8988T (cell line): ENCODE results near the gene DGKG.

ENCODE experiments used
- DNase-seq: peaks from one replicate; pipeline ENCODE4 v3.0.0; 2011

The DGKG gene

DNA sequence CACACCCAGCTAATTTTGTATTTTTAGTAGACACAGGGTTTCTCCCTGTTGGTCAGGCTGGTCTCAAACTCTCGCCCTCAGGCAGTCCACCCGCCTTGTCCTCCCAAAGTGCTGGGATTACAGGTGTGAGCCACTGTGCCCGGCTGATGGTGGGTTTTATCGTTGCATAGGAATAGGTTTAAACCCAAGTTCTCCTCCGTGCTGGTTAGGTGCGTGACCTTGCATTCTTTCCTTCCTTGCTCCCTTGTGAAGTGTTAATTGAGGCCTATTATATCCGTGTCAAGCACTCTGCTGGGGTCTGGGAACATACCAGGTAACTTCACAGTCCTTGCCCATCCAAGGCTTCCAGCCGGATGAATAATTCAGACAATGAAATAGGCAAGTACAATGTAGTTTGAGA lies 233.9 kb downstream of the DGKG start:
- DNase-seq, result no peak

DNA sequence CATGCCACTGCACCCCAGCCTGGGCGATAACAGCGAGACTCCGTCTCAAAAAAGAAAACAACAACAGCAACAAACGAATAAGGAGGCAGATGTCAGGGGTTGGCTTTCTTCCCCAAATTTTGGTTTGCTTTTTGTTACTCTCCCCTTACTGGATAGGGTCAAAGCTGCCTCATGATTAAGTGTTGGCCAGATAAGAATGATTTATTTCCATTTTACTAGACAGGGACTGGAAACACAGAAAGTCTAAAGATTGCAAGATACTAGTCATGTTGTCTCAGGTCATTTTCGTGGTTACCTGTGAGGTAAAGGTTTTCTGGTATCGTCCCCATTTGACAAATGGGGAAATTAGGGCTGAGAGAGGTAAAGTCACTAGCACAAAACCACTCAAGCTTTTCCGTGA lies 234.6 kb downstream of the DGKG start:
- no peak for DNase-seq

DNA sequence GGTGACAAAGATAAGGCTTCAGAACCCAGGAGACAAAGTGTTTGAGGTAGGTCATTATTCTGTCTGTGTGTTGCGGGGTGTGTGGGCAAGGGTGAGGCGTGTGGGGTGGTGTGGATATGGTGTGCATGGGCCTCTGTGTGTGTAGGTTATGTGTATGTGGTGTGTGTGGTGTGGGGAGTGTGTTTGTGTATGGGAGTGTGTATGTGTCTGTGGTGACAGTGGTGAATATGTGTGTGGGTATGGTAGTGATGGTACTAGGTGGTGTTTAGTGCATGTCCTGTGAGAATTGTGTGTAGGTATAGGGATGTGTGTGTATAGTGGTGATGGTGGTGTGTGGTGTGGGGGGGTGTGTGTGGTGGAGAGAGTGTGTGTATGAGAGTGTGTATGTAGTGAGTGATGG lies 236.9 kb downstream of the DGKG start:
- DNase-seq, result no peak

DNA sequence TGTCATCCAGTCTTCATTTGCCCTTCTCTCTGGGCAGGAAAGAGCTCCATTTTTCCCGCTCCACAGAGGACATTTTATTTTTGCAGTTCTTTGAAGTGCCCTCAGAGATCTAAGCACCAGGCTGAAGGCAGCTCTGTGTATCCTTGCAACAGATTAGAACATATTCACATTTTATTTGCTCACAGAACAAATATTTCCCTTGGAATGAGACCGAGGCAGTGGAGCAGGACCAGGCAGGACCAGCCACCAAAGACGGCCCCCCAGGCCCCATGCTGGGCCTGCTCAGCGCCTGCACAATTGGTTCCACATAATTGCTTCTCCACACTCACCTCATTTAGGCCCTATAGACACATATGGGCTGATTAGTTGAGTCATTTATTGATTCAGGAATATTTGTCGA lies 237.4 kb downstream of the DGKG start:
- no peak for DNase-seq

DNA sequence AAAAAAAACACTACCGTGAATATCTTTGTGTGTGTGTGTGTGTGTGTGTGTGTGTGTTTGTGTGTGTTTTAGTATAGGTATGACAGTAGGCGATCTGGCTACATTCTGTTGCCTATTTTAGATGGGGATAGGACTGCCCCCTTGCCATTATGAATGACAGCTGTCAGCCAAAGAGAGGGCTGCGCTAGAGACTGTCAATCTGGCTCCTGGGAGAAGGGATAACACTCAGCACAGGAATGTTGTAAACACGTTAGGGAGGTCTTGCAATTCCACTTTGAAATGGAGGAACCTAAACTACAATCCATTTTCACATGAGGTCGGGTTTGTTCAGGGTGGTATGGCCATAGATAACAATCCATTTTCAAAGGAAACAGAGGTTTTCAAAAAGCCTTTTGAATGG lies 239.0 kb downstream of the DGKG start:
- DNase-seq, result no peak

DNA sequence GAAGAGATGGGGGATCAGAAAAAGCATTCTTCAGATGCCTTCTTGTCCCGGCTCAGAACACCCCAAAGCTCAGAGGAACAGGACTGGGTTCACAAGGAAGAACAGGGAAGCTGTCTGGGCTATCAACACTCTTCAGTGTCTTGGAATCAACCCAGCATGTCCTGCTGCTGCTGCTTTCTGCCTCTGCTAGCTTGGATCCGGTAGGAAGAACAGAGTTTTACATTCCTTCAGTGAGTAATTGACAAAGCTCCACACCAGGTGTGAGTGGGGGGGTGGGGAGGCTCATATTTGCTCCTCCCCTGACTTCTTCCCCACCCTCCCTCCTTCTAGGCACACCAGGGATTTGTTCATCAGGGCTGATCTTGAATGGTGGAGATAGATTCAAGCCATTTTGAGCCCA lies 240.1 kb downstream of the DGKG start:
- no peak for DNase-seq

DNA sequence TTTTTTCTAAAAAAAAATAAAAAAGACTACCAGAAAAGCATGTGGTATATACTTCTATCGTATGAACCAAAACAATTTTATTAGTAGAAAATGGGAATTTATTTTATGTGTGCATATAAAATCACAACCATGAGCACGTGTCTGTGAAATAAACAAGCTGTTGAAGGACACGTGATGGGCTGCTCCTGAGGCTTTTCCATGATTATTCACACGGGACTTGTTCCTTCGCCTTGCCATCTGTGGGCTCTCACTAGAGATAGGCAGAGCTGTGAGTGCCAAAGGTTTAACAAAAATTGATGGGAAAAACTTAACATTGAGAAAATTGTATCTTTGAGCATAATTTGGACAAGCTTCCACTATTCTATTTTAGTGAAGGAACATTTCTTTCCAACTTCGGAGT lies 240.8 kb downstream of the DGKG start:
- DNase-seq, result no peak

DNA sequence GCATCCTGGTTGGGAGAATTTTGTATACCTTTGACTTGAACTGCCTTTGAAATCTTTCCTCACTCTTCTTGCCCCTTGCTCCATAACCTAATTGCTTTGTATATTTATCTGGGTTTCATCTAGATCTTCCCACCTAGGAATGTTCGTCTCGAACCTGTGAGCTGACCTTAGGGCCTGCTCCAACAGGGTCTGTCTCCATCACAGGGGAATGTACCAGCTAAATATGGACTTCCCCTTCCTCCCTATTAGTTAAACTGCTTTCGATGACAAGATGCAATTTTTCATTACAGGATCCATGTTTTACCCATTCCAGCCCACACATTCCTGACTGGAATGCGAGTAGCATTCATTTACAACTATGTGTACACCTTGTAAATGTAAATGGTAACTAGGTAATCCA lies 242.5 kb downstream of the DGKG start:
- no peak for DNase-seq

DNA sequence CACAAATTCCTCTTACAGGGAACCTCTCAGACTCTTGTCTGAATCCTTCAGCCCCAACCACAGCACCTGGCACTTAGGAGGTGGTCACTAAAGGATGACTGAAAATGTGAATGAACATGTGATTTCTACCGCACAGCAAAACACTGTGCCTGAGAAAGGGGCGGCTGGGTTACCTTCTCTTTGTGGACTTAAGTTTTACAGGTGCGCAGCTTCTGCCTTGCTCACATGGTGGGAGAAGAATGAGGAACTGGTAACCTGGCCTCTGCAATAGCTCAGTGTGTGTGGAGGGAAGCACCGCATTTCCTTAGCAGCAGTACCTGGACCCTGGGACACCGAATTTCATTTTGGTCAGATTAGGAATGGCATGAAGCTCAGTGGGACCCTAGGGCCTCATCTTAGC lies 243.3 kb downstream of the DGKG start:
- DNase-seq, result no peak

DNA sequence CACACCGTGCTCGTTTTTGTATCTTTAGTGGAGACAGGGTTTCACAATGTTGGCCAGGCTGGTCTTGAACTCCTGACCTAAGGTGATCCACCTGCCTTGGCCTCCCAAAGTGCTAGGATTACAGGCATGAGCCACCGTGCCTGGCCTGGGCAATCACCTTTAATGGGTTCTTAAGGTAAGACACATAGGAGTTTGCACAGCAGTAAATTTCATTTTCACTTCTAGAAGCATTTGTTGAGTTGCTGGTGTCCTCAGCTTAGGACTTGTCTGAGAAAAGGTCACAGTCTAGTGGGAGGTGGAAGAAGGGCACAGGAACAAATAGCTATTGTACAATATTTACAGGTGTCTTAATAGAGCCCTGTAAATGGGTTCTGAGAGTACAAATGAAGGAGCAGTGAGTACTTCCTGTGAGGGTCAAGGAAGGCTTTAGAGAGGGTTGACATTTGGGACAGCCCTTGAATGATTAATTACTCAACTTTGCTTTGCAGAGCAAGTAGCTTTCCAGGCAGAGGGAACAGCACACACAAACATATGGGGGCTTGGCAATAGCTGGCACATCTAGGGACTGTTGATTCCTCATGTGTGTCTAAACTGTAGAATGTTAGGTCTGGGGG lies 244.4 kb downstream of the DGKG start:
- no peak for DNase-seq

DNA sequence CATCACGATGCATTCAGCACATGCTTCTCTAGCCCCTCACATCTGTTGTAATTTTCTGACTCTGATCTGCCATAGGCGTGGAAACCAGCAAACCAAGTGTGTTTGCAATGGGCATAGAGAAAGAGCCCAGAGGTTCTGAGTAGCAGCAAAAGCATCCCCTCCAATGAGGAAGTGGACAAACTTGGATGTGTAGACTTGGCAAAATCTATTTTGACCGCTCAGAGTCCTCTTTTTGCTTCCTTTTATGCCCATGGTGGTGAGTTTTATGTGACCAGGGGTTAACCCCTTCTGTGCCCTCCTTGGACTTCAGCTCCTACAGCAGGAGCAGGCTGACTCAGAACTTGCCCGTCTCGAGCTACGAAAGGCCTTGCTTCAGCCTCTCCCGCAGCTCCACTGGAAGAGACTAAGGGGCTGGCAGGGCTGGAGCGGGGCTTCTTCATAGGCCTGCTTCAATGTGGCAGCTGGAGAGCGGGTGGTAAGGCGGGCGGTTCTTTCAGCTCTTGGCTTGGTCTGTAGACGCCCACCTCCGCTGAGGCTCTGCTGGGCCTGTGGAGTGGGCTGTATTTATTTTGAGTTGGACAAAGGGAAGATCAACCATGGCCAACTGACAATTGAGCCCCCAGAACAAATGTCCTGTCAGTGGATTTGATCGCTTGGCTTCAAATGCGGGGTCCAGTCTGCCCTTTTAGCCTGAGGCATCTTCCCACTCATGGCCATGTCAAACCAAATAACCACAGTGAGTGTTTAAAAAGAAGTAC lies 246.6 kb downstream of the DGKG start:
- no peak for DNase-seq

DNA sequence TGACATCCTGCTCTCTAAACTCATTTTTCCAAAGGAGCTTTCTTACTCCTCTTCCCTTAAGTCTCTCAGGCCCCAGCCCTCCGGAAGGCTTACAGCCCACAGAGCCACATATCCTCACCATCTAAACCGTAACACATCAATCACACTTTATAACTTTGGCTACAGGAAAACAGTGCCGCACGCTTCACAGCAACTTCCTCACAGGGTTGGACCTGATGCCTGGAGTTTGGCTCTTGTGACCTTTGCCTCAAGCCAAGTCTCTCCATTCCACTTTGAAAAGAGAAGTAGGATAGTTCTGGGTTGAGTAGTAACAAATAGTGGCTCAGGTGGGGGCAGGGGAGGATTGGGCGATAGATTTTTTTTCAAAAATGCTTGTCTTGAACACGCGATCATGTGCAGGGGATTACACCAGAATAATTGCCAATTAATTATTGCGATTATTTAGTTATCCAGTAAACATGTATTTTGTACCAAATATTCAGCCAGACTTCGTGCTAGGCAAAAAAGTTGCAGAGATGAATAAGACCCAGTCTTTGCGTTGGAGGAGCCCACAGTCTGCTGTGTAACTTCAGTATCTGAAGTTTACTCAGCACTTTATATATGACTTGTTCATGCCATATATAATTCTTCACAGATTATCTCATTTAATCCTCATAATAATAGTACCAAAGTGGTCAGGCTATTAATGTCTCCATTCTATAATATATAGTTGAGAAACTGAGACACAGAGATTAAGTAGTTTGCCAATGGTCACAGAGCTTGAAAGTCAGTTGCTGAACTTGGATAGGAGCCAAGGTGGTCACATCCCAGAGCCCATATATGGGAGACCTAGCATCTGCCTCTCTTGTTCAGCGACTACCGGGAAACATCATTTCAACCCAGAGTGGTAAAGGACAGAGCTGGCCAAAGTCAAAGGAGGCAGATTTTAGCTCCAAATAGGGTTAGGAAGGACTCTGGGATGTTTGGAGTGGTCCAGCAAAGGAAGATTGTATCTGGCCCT lies 250.8 kb downstream of the DGKG start:
- no peak for DNase-seq

DNA sequence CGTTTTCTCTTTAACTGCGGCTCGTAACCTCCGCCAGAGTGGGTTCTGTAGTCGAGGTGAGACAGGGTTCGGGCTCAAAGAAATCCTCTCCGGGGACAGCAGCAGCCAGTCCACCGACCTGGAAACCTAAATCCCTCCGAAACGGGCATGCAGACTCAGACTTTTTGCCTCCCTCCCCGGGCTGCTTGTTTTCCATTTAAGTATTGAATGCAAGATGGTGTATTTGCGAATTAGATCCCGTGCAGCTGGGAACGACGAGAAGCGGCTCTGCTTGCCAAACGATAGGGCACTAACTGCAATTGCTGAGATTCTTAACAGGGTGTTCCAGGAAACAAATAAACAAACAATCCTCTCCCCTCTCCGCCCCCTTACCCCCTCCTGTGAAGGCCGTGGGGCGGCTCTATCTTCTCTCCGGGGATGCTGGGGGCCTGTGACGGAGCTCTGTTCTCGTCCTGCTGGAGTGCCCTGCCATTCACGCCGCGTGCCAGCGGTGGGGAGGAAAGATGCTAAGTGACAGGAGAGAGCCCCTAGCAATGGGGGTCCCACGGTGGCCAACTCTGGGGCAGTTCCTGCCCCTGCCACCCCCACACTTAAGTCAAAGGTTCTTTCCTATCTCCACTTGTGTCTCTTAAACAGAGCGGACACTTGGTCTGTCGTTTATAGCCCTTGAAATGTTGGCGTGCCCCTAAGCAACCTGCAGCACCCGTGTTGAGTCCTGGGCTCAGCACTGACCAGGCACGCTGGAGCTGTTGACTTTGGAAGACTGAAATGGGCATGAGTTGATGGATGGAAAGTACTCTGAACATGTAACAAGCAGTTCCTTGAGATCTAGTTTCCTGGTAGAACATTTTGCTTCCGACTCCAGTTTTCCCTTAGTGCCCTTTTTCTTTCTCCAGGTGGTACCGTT lies 251.9 kb downstream of the DGKG start:
- peak; percentile 59 for DNase-seq

DNA sequence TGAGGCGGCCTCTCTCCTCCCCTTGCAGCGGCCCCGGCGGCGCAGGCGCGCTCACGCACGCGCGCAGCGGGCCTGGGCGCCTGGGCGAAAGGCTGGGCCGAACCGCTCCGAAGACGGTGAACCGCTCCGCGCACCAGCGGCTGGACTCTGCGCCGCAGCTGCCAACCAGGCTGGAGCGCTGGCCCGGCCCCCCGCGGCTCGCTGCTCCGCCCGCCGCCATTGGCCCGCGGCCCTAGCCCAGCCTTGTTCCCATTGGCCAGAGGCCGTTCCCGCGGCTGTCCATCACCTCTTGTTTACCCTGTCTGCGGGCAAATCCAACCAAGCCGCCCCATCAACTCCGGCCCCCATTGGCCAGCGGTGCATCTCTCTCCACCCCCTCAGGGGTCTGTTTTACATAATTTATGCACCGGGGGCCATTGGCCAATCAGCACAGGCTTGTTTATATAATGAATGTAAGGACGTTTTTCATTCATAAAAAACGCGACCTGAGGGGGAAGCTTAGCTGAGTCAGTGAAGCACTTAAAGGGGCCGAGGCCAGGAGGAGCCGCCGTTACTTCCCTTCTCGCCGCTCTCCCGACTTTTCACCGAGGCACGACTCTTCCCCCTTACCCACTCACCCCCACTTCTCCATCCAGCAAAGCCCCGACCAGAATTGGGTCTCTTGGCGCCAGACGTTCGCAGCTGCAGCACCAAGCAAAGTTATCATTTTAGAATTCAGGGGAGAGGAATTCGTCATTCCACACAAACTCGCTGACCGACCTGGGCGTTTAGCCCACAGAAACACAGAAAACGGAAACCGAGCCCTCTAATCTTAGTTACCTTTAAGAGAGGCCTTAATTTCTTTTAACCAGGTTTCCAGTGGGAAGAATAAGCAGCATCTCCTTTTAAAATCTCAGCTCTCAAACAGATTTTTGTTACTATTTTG lies 252.8 kb downstream of the DGKG start, which contains the start of gene ETV5:
Gene ETV5, minus strand, starts transcription at position 149 of the 925 bp plus-strand sequence. CDS start 3,221 bp downstream, outside the sequence.
- peak; percentile 94 for DNase-seq

DNA sequence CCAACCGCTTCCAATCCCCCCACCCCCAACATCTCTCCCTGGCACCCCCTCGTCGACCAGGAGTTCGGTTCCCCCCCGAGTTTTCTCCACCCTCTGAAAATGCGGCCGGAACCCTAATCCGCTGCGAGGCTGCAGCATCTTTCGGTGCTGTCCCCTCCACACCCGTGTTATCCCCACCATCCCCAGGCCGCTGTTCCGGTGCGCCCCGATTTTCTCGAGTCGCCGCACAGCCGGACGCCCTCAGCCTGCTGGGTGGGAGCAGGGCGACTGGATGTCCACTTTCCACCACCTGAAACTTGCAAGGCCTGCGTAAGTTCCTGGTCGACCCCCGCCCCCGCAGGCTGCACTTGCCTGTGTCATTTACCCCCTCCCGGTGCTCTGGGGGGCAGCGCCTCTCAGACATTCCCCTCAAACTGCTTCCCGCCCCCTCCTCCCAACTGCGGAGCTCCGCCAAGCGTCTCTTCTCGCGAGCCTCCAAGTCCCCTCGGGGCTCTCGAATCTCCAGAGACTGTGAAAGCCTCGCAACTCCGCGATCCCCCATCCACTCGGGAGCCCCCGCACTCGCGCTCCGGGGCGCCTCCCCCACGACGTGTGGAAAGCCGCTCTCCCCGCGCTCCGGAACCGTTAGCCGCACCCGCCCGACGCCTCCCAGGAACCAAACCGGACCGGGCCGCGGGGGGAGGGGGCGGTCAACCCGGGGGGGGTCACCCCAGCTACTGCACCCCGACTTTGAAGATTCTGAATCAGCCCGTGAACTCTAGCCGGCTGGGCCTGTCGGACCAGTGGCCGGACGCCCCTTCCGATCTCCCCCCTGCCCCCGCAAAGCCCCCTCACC lies 253.7 kb downstream of the DGKG start:
- DNase-seq, result peak; percentile 77

DNA sequence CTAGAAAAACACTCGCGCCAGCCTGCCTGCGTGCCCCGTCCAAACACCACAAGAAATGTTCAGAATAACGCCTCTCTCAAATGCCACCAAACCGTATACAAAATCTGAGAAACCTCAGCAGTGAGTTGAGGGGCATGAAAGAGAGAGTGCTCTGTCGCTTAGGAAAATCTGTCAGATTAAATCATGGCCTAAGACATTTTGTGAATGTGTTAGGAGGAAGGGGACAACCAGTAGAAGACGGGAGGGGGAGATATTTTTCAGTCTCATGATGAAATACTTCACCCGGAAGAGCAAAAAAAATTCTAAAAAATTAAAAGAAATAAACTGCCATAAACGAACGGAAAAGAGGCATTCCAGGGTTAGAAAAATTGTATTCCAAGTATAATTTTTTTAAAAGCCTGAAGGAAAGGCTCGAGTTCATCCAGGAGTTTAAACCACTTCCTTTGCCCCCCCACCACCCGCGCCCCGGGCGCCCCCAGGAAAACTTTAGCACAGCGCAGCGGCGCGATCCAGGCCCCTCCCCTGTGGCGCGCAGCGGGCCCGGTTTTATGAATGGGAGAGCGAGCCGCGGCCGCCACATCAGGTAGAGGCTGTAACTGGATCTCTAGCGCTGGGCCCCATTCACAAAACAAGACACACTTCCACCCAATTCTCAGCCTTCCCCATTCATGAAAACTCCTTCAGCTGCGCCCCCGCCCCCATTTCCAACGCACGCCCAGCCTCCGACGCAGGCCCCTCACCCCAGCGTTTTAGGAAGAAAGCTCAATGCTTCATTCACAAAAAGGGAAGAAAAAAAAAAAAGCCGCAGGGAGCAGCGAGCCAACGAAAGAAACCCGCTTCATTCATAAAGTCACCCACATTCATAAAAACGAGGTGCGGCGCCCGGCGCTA lies 254.6 kb downstream of the DGKG start:
- peak; percentile 68 for DNase-seq

DNA sequence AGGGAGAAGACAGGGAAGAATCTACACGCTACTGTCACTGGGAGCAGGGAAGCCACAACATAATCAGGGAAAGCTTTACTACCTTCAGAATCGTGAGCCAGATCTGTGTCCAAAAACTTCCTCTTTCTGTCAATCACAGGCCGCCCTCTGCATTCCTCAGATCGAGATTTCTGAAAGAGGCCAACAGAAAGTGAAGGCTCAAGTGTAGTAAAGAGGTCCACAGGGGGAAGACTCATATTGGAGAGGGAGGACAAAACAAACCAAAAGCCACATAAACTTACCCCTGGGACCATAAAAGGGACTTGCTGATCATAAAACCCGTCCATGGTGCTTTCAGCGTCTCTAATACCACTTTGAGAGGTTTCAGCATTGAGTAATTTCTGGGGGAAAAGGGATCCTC lies 256.5 kb downstream of the DGKG start:
- no peak for DNase-seq

DNA sequence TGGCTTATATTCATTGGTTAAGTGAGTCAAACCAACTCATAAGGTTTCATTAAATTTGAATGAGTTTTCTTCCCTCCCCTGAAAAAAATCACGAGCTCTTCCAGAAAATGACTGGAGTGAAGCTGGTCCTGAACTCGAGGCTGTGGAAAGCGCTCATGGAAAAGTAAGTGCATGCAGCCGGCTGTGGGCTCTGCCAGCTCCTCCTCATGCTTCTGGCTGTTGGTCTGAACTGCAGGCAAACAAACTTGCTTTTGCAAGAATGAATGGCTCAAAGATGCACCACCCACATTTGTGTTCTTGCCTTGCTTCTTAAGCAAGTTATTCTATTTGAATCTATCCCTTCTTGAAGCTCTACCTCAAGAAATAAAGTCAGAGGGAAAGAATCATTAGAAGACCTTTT lies 259.3 kb downstream of the DGKG start:
- no peak for DNase-seq

DNA sequence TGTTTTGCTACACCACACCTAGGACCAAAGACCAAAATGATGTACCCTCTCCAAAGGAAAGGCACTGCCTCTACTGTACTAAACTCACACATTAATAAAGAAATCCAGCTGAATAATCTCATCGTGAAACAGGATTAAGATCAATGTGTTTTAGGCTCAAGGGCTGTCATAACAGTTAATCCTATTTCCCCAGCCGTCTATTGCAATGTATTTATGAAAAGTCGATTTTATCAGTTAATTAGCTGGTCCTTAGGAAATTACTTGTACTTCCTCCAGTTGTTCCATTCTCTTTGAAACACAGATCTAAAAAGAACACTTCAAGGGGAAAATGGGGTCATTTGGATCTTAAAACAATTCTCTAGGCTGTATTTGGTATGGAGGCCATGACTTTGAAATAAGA lies 261.6 kb downstream of the DGKG start:
- no peak for DNase-seq
